Liver (tissue), 3 donors: ENCODE data around the gene DERL2.

Experiments used
- CTCF ChIP-seq: fragments of 150-350 bp; IDR thresholded peaks from 2 replicates; pipeline ENCODE4 v1.5.1; 2017; ENCODE audit warnings: improper control_type of control experiment, low read depth, low read length; ENCODE audit not compliant: missing input control
- EGR1 ChIP-seq, 2 donors: IDR thresholded peaks; 2 replicates each; pipeline ENCODE4 v1.6.1; 2016 to 2018; ENCODE audit warnings: antibody characterized with exemption in 2 of 2, low read depth in 2 of 2
- FOXA1 ChIP-seq: IDR thresholded peaks from 2 replicates; pipeline ENCODE4 v1.6.1; 2016; ENCODE audit warnings: antibody characterized with exemption
- GABPA ChIP-seq, 2 donors: IDR thresholded peaks in 1 of 2; conservative IDR thresholded peaks in 1 of 2; 2 replicates each; pipeline ENCODE4 v1.6.1; 2016; ENCODE audit warnings: antibody characterized with exemption in 2 of 2, mild to moderate bottlenecking in 1 of 2, moderate library complexity in 1 of 2
- HNF4G ChIP-seq: IDR thresholded peaks from 2 replicates; pipeline ENCODE4 v1.6.1; 2016; ENCODE audit warnings: antibody characterized with exemption
- MAX ChIP-seq: IDR thresholded peaks from 2 replicates; pipeline ENCODE4 v1.6.1; 2016; ENCODE audit warnings: antibody characterized with exemption
- NR2F2 ChIP-seq: IDR thresholded peaks from 2 replicates; pipeline ENCODE4 v1.6.1; 2016; ENCODE audit warnings: antibody characterized with exemption
- RAD21 ChIP-seq, 2 donors: IDR thresholded peaks; 2 replicates each; pipeline ENCODE4 v1.6.1; 2016; ENCODE audit warnings: antibody characterized with exemption in 2 of 2, mild to moderate bottlenecking in 2 of 2
- REST ChIP-seq: IDR thresholded peaks from 2 replicates; pipeline ENCODE4 v1.6.1; 2016; ENCODE audit warnings: antibody characterized with exemption, mild to moderate bottlenecking
- SP1 ChIP-seq: IDR thresholded peaks from 2 replicates; pipeline ENCODE4 v1.6.1; 2018; ENCODE audit warnings: antibody characterized with exemption, mild to moderate bottlenecking
- TAF1 ChIP-seq: conservative IDR thresholded peaks from 2 replicates; pipeline ENCODE4 v1.6.1; 2016; ENCODE audit warnings: antibody characterized with exemption, mild to moderate bottlenecking
- YY1 ChIP-seq: IDR thresholded peaks from 2 replicates; pipeline ENCODE4 v1.6.1; 2016; ENCODE audit warnings: antibody characterized with exemption, mild to moderate bottlenecking
- donor health status: healthy.
- donor health status: healthy.

- TF ChIP-seq REST, result no peak
- no peak for TF ChIP-seq CTCF
- TF ChIP-seq YY1, result no peak
- no peak for TF ChIP-seq MAX
- TF ChIP-seq TAF1, result no peak
- no peak for TF ChIP-seq EGR1 (IDR thresholded peaks at IDR 0.05; ENCODE audit: low read depth in 2 of 2)
- TF ChIP-seq RAD21 (IDR thresholded peaks at IDR 0.05), result no peak
- TF ChIP-seq GABPA (IDR thresholded peaks at IDR 0.05 in 1 of 2, conservative IDR thresholded peaks at IDR 0.05 in 1 of 2), result no peak
- no peak for TF ChIP-seq FOXA1
- no peak for TF ChIP-seq NR2F2
- no peak for TF ChIP-seq HNF4G
- no peak for TF ChIP-seq SP1
Measured at GRCh38 chr17:5481451-5481850, 4.5 kb downstream of the DERL2 start.
